NCI-H226 (cell line): Measurements from ENCODE around the gene RNASE3.
"Not testable (repeated sequence)": the region's sequence is repeated elsewhere in the genome, so short reads cannot be mapped to it uniquely, and the experiment has no call there.

Experiments used
- DNase-seq: peaks from one replicate; pipeline ENCODE4 v3.0.0-alpha.2; 2015

Gene RNASE3

DNA sequence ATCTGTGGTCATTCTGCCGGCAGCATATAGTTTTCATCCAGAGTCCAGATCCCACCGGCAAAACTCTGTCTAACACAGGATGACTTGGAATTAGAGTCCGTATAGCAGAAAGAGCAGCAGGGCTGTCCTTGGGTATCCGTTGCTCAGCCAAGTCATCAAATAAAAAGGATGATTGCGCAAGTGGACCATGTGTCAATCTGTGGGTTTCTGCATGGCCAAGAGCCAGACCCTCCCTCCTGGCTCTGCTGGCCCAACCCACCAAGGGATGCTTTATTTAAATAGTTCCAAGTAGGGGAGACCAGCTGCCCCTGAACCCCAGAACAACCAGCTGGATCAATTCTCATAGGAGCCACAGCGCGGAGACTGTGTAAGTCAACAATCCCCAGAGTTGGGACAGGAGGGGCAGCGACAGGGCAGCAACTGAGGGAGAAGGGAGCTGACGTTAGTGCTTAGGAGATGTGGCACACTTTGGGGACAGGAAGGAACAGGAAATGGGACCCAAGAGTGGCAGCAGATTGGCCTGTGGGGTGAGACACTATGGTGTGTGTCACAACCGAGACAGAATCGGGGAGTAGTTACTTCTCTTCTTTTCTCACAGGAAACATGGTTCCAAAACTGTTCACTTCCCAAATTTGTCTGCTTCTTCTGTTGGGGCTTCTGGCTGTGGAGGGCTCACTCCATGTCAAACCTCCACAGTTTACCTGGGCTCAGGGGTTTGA is 28.0 kb downstream of the RNASE3 start:
- not testable (repeated sequence) for DNase-seq

DNA sequence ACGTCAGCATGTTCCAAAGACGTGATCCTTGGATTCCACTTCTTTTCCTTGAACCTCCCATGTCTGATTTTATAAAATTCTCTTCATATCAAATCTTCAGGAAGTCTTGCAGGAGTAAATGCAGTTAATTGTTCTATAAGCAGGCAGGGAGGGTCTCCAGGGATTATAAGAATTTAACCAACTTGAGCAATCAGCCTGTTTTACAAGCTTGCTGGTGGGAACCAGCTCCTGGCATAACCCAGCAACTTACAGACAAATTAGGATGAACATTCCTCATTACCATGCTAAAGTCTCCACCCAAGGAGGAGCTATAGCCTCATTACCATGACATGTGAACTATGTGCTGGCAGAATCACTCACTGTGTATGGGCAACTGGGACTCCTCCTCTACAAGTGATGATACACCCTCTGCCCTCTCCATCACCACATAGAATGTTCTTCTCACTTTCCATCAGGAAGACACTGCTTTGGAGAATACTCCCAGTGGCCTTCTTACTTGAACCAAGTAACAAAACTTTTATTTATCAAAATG is 32.6 kb downstream of the RNASE3 start:
- not testable (repeated sequence) for DNase-seq

DNA sequence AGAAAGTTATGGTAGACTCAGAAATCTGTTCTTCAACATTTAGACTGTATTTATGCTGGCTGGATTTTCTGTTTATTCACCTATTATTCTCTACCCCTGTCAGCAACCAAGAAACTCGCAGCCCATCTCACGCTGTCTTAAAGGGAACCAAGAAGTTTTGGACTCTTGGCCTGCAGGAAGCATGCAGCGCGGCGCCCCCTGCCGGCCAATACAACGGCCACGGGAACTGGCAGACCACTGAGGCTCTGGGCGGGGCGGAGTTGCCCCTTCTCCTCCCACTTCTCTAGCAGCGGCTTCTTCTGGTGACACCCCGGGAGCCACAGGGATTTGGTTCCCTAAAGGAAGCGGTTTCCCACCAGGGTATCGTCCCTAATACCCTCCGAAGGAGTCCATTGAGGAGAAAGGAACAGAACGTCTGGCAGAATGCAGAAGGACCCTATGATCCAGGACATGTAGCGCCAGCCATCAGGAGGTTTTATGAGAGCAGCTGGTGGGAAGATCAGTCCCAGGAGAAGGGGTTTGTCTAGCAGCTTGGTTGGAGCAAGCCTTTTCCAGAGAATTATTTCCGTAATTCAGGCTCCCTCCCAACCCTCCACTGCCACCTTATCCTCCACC is 43.1 kb downstream of the RNASE3 start:
- DNase-seq = no peak

DNA sequence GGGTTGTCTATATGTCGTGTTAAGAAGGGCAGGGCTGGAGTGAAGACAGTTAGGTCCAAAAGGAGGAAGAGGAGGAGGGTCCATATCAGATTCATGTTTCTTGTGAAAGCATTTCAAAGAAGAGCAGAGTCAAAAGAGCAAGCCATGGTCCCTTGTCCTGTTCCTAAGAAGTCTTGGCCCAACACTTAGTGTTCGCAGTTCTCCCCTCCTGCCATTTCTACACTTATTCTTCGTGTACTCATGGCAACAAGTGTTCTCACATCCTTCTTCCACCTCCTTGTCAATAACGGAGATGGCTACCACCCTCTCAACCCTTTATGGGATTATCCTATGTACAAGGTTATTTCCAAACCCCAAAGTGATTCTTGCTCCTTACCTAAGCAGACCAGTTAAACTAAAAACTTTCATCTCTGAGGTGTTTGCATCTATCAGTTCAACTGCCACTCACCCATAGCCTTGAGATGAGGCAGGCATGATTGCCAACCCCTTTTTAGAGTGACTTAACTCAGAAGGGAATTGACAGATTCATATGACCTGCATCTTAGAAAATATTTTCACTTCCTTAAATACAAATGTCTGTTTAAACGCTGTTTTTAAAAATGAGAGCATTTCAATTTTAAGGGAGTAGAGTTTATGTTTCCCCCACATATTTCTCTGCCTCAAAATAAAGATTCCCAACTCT is 44.3 kb downstream of the RNASE3 start:
- DNase-seq = no peak
